ENCODE data around the gene CEP85L. TPM values are rescaled to one million over a fixed set of nuclear protein-coding genes. Genes with fewer than 3 reads are reported as not detected.
"Not testable (repeated sequence)": the region's sequence is repeated elsewhere in the genome, so short reads cannot be mapped to it uniquely, and the experiment has no call there.

Gene CEP85L
- total RNA-seq, 1 experiment from 2014 or later: 5.8 TPM

DNA sequence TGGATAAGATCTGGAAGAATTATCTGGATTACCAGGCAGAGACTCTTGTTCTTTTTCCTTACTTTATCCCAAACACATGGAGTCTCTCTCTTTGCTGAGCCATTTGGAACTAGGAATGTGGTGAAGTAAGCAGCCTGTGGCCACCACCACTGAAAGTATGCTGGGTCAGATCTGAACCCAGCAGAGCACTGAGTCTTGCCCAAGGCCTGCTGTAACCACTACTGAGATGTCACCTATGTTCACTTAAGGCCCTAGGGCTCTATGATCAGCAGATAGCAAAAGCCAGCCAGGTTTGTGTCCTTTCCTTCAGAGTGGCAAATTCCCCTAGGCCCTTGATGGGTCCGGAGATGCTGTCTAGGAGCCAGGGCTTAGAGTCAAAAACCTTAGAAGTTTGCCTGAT, 206.6 kb downstream of the CEP85L start:
- H3K36me3 Mint-ChIP-seq (ENCODE audit: insufficient read depth, unreplicated experiment): no peaks in the 10 kb centered on the region
- no peak overlapping the region for H3K27ac Mint-ChIP-seq (ENCODE audit: unreplicated experiment)
- H3K4me3 Mint-ChIP-seq (ENCODE audit: low read depth, unreplicated experiment): no peak overlapping the region
- H3K27me3 Mint-ChIP-seq (ENCODE audit: unreplicated experiment): no peaks in the 10 kb centered on the region
- CTCF ChIA-PET: no interaction called here
- no peak for DNase-seq
- intact Hi-C loops (cut with micrococcal nuclease; ENCODE audit: unreplicated experiment): no loop called here
- H3K4me1 Mint-ChIP-seq (ENCODE audit: low read depth, unreplicated experiment): no peaks in the 10 kb centered on the region
- no peak for TF ChIP-seq CTCF (IDR thresholded peaks at IDR 0.05; ENCODE audit: unreplicated experiment)
- H3K9me3 Mint-ChIP-seq (ENCODE audit: low read depth, unreplicated experiment): peaks cover 10% of the 10 kb centered on the region
- BruUV-seq (replicated peaks): no TSS peak

GRCh38 chr6:118436482-118436881, 214.9 kb downstream of the CEP85L start:
- BruUV-seq (replicated peaks): no TSS peak
- peaks cover 3% of the 10 kb centered on the region for H3K9me3 Mint-ChIP-seq (ENCODE audit: low read depth, unreplicated experiment)
- no peak for TF ChIP-seq CTCF (IDR thresholded peaks at IDR 0.05; ENCODE audit: unreplicated experiment)
- H3K27ac Mint-ChIP-seq (ENCODE audit: unreplicated experiment): no peak overlapping the region
- CTCF ChIA-PET: interaction anchor here (0.6 kb wide), 1 partner anchor 1648 kb away, joined by 4 read pairs; no protein-coding TSS in a partner anchor
- H3K4me1 Mint-ChIP-seq (ENCODE audit: low read depth, unreplicated experiment): no peaks in the 10 kb centered on the region
- no peak overlapping the region for H3K4me3 Mint-ChIP-seq (ENCODE audit: low read depth, unreplicated experiment)
- intact Hi-C loops (cut with micrococcal nuclease; ENCODE audit: unreplicated experiment): no loop called here
- no peaks in the 10 kb centered on the region for H3K36me3 Mint-ChIP-seq (ENCODE audit: insufficient read depth, unreplicated experiment)
- no peak for DNase-seq
- no peaks in the 10 kb centered on the region for H3K27me3 Mint-ChIP-seq (ENCODE audit: unreplicated experiment)

GRCh38 chr6:118434147-118434546, 217.2 kb downstream of the CEP85L start:
- H3K27ac Mint-ChIP-seq (ENCODE audit: unreplicated experiment); H3K36me3 Mint-ChIP-seq (ENCODE audit: insufficient read depth, unreplicated experiment); intact Hi-C loops (cut with micrococcal nuclease; ENCODE audit: unreplicated experiment); DNase-seq; CTCF ChIA-PET; H3K4me1 Mint-ChIP-seq (ENCODE audit: low read depth, unreplicated experiment); H3K4me3 Mint-ChIP-seq (ENCODE audit: low read depth, unreplicated experiment); H3K9me3 Mint-ChIP-seq (ENCODE audit: low read depth, unreplicated experiment); BruUV-seq (replicated peaks); H3K27me3 Mint-ChIP-seq (ENCODE audit: unreplicated experiment): not testable (repeated sequence)

DNA sequence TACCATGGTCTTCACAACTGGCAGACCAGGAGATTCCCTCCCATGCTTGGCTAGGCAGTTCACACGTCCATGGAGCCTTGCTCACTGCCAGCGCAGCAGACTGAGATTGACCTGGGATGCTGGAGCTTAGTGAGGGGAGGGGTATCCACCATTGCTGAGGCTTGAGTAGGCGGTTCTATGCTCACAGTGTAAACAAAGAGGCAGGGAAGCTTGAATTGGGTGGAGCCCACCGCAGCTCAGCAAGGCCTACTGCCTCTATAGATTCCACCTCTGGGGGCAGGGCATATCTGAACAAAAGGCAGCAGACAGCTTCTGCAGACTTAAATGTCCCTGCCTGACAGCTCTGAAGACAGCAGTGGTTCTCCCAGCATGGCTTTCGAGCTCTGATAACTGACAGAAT, 230.1 kb downstream of the CEP85L start:
- Mint-ChIP-seq H3K9me3 (ENCODE audit: low read depth, unreplicated experiment) (peaks cover 10% of the 10 kb centered on the region), H3K27me3 (ENCODE audit: unreplicated experiment) (peaks cover 20% of the 10 kb centered on the region)
- H3K4me3 Mint-ChIP-seq (ENCODE audit: low read depth, unreplicated experiment); CTCF ChIA-PET; H3K4me1 Mint-ChIP-seq (ENCODE audit: low read depth, unreplicated experiment); intact Hi-C loops (cut with micrococcal nuclease; ENCODE audit: unreplicated experiment); H3K36me3 Mint-ChIP-seq (ENCODE audit: insufficient read depth, unreplicated experiment); DNase-seq; BruUV-seq (replicated peaks); H3K27ac Mint-ChIP-seq (ENCODE audit: unreplicated experiment): not testable (repeated sequence)

DNA sequence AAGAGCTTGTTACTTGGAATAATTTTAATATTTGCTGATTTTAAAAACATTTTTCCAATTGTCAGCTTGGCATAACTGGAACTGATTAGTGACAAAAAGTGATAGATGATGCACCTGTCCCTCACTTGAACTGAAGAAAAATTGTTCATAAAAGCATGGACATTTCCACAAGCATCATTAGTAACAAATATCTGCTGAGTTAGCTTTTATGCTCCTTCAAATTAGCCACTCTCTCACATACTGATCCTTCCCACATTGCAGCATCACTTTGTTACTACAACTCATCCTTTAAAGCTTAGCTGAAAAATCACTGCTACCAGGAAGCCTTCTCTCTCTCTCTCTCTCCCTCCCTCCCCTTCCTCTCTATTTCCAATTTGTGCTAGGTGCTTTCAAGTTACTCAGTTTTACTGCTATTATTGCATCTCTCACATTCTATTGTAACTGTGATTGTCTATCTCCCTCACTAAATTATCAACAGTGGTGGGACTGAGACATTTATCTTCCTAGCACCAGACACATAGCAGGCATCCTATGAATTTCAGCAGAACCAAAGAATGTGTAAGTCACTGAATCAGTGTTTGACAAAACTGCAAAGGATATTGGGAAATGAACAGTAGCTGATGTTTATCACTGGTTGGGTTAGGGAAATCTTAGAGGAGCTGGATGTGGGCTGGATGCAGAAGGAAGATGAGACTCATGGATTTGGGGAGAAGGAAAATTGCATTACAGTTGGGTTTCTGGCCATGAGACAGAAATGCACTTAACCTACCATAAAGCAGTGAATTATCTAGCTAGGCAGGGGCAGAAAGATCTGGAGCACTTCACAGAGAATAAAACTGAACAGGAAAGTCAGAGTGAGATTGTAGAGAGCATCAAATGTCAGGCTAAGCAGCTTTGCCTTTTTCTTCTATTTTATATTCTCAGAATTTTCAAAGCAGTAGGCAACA, 231.7 kb downstream of the CEP85L start:
- no peaks in the 10 kb centered on the region for H3K4me1 Mint-ChIP-seq (ENCODE audit: low read depth, unreplicated experiment)
- no peak for DNase-seq
- H3K4me3 Mint-ChIP-seq (ENCODE audit: low read depth, unreplicated experiment): no peak overlapping the region
- no peaks in the 10 kb centered on the region for H3K36me3 Mint-ChIP-seq (ENCODE audit: insufficient read depth, unreplicated experiment)
- CTCF ChIA-PET: interaction anchor here (0.6 to 0.7 kb wide), 3 partner anchors 115 to 658 kb away, joined by 3 to 5 read pairs (median 3); no protein-coding TSS in a partner anchor
- TF ChIP-seq CTCF (IDR thresholded peaks at IDR 0.05; ENCODE audit: unreplicated experiment): no peak
- H3K9me3 Mint-ChIP-seq (ENCODE audit: low read depth, unreplicated experiment): peaks cover 10% of the 10 kb centered on the region
- no TSS peak for BruUV-seq (replicated peaks)
- H3K27ac Mint-ChIP-seq (ENCODE audit: unreplicated experiment): no peak overlapping the region
- peaks cover 20% of the 10 kb centered on the region for H3K27me3 Mint-ChIP-seq (ENCODE audit: unreplicated experiment)
- intact Hi-C loops (cut with micrococcal nuclease; ENCODE audit: unreplicated experiment): no loop called here

Other genes starting within 250 kb of the CEP85L start
- gene PLN, start 103.3 kb downstream of the CEP85L start, total RNA-seq (2022): not detected in 2 replicates
- 17.2 and 19.7 TPM in 2 replicates for gene ASF1A, start 242.6 kb upstream of the CEP85L start, total RNA-seq (2022)

Measured in Calu3 (cell line).